Activated CD4-positive, alpha-beta T cell treated with anti-CD3 and anti-CD28 coated beads, Interleukin-2, amount 50 U/mL, for 1 hour (primary cell): ENCODE data around the gene PTPN3.

Experiments used
- DNase-seq: peaks from one replicate; pipeline ENCODE4 v3.0.0-alpha.2; 2020

Gene PTPN3

GRCh38 chr9:109418827-109419226 lies 79.3 kb downstream of the PTPN3 start:
- no peak for DNase-seq

GRCh38 chr9:109417585-109418544 lies 80.2 kb downstream of the PTPN3 start:
- DNase-seq = no peak

DNA sequence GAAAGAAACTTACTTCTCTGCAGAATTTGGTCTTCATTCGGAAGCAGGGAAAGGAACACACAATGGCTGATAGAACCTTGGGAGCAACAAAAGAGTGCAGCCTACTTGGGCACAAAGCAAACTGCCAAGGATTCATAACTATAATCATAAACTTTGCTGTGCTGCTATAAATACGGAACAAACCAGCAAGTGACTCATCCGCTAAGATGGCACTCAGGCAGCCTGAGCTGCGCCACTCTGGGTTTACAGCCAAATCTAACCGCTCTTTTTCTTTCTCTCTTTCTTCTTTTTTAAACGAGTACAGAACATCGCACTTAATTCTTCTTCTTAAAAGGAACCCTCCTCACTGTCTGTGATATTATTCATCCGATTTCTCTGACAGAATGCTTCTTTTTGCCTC lies 81.1 kb downstream of the PTPN3 start:
- DNase-seq = no peak

DNA sequence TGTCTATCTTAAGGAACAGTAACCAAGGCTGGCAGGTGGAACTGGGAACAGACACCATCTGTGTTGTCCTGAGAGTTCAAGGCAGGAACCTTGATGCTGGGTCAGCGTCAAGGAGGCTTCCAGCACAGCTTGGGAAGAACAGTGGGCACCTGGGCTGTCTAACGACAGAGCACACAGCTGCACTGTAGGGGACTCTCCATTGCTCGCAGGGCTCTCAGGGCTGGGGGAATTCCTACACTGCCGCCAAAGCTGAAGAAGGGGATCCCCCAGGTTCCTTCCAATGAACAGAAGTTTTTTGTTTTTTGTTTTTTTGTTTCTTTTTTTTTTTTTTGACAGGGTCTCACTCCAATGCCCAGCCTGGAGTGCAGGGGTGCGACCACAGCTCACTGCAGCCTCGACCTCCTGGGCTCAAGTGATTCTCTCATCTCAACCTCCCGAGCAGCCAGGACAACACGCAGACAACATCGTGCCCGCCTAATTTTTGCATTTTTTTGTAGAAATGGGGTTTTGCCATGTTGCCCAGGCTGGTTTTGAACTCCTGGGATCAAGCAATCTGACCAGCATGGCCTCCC lies 81.9 kb downstream of the PTPN3 start:
- DNase-seq = no peak

GRCh38 chr9:109414125-109414785 lies 83.9 kb downstream of the PTPN3 start:
- DNase-seq = no peak

DNA sequence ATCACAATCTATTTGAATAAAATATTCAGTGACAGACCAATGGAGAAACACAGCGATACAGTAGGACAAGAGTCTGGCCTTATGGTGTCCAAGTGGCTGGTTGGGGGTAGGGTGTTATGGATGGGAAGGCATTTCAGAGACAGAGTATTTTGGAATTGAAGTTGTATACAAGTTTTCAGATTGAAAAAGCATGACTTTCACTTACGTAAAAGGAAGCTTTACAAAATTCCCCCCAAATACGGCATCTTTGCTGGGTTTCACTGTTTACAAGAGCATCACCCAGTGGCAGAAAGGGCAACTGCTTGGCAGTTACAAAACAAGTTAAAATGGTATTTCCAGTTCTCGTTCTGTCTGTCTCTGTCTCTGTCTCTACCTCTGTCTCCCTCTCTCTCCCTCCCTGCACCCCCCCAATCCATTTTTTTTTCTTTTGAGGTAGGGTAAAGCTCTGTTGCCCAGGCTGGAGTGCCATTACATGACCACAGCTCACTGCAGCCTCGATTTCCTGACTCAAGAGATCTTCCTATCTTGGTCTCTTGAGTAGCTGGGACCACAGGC lies 86.2 kb downstream of the PTPN3 start:
- DNase-seq = no peak

GRCh38 chr9:109411069-109411761 lies 86.9 kb downstream of the PTPN3 start:
- no peak for DNase-seq

- DNase-seq = no peak
Measured at GRCh38 chr9:109409773-109410397, 88.2 kb downstream of the PTPN3 start.

- DNase-seq = no peak
Measured at GRCh38 chr9:109408759-109409462, 89.2 kb downstream of the PTPN3 start.

GRCh38 chr9:109403766-109404320 lies 94.3 kb downstream of the PTPN3 start:
- DNase-seq = no peak

- no peak for DNase-seq
Measured at GRCh38 chr9:109403116-109403515, 95.0 kb downstream of the PTPN3 start.

DNA sequence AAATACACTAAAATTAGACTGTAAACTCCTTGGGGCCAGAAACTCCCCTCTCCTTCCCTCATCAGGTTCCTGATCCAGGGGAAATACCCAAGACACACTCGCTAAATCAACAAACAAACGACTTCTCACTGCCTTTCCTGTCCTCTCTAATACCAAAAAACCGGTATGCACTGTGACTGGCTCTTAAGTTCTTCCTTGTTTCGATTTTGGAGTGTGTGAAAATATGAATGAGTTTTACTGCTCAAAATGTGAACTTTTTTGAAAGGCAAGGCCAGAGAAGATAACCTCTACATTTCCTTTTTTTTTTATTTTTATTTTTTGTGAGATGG lies 96.2 kb downstream of the PTPN3 start:
- DNase-seq = no peak

- DNase-seq = no peak
Measured at GRCh38 chr9:109401169-109401989, 96.7 kb downstream of the PTPN3 start.

GRCh38 chr9:109399258-109399767 lies 98.8 kb downstream of the PTPN3 start:
- no peak for DNase-seq

GRCh38 chr9:109391176-109391575 lies 106.9 kb downstream of the PTPN3 start:
- no peak for DNase-seq

GRCh38 chr9:109387856-109388255 lies 110.3 kb downstream of the PTPN3 start:
- DNase-seq = no peak

DNA sequence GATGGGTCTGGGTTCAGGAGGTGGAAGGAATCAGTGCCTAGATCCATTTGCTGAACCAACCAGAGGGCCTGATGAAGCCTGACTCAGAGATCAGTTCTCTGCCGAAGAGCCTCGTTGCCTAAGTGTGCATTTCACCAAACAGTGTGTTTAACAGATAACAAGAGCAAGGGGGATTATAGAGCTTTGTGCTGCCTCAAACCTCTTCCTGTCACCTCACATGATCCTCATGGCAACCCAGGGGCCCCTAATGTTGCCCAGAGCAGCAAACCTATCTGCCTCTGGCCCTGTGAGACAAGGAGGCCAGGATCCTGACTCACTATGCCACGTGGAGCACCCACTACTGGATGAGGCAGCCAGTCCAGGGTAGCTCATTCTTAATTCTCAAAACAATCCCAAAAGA lies 110.9 kb downstream of the PTPN3 start:
- no peak for DNase-seq

DNA sequence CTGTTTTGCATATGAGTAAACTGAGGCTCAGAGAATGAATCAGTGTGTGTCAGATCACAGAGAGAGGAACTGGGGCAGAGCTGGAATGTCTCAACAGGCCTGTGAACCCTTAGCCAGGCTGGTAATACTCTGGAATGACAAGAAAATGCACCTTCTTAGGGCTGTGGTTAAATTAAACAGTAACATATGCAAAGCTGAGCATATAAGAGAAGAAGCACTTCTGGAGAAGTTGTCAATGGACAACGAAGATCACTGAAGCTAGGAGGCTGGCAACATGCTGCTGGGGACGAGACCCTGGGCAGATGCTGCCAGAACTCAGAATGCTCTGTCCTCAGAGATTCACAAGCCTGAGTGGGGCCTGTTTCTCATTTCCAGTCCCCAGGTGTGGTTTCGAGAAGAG lies 112.6 kb downstream of the PTPN3 start:
- no peak for DNase-seq

- DNase-seq = no peak
Measured at GRCh38 chr9:109383947-109384346, 114.2 kb downstream of the PTPN3 start.

DNA sequence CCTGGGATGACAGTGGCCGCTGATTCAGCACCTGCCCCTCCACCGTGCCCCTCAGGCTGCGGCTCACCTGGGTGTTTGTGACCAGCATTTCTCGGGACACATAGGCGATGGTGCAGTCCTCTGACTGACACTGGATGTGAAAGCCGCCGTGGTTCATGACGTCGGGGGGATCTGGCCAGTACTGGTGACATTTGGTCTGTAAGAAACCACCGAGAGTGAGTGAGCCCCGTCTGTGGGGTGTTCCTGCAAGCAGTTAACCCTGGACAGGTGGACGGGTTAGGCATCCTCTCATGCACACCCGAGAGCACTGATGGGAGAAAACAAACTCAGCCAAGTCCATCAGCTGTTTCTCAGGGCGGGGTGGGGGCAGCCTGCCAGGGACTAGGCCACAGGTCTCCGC lies 114.8 kb downstream of the PTPN3 start:
- DNase-seq = no peak
